ENCODE results near the gene NAMPT.
"Not testable (repeated sequence)": the region's sequence is repeated elsewhere in the genome, so short reads cannot be mapped to it uniquely, and the experiment has no call there.

NAMPT gene

GRCh38 chr7:106284714-106285050 lies at the start of gene NAMPT:
NAMPT (minus strand) TSS chr7:106284983; CDS start chr7:106284884, 99 bp downstream.
- peak; percentile 95 for DNase-seq

GRCh38 chr7:106332201-106332600 lies 47.4 kb upstream of the NAMPT start:
- DNase-seq, result no peak

GRCh38 chr7:106331441-106332175 lies 46.8 kb upstream of the NAMPT start:
- DNase-seq, result no peak

GRCh38 chr7:106329971-106330733 lies 45.4 kb upstream of the NAMPT start:
- DNase-seq, result no peak

- DNase-seq, result no peak
Measured at GRCh38 chr7:106329408-106329807, 44.6 kb upstream of the NAMPT start.

GRCh38 chr7:106327538-106328481 lies 43.0 kb upstream of the NAMPT start:
- no peak for DNase-seq

GRCh38 chr7:106326594-106327537 lies 42.1 kb upstream of the NAMPT start:
- DNase-seq, result no peak

- DNase-seq, result not testable (repeated sequence)
Measured at GRCh38 chr7:106324509-106324908, 39.7 kb upstream of the NAMPT start.

GRCh38 chr7:106320254-106320770 lies 35.5 kb upstream of the NAMPT start:
- DNase-seq, result not testable (repeated sequence)

- DNase-seq, result no peak
Measured at GRCh38 chr7:106318482-106318881, 33.7 kb upstream of the NAMPT start.

GRCh38 chr7:106317971-106318370 lies 33.2 kb upstream of the NAMPT start:
- DNase-seq, result no peak

- DNase-seq, result no peak
Measured at GRCh38 chr7:106316947-106317346, 32.2 kb upstream of the NAMPT start.

- DNase-seq, result no peak
Measured at GRCh38 chr7:106314875-106315274, 30.1 kb upstream of the NAMPT start.

GRCh38 chr7:106313966-106314365 lies 29.2 kb upstream of the NAMPT start:
- DNase-seq, result no peak

- no peak for DNase-seq
Measured at GRCh38 chr7:106313456-106313901, 28.7 kb upstream of the NAMPT start.

GRCh38 chr7:106312906-106313305 lies 28.1 kb upstream of the NAMPT start:
- no peak for DNase-seq

GRCh38 chr7:106312099-106312871 lies 27.5 kb upstream of the NAMPT start:
- DNase-seq, result no peak

GRCh38 chr7:106309362-106309761 lies 24.6 kb upstream of the NAMPT start:
- DNase-seq, result no peak

- no peak for DNase-seq
Measured at GRCh38 chr7:106306256-106306655, 21.5 kb upstream of the NAMPT start.

GRCh38 chr7:106305732-106306131 lies 20.9 kb upstream of the NAMPT start:
- no peak for DNase-seq

GRCh38 chr7:106304568-106304967 lies 19.8 kb upstream of the NAMPT start:
- no peak for DNase-seq
